Epithelial cell of proximal tubule (primary cell): Measurements from ENCODE around the gene PFDN5. TPM values are rescaled to one million over a fixed set of nuclear protein-coding genes. Genes with fewer than 3 reads are reported as not detected.
"Not testable (repeated sequence)": the region's sequence is repeated elsewhere in the genome, so short reads cannot be mapped to it uniquely, and the experiment has no call there.

Source experiments
- DNase-seq: peaks from one replicate; pipeline ENCODE4 v3.0.0-alpha.2; 2011; ENCODE audit warnings: low read depth
- H3K4me3 ChIP-seq: 2 replicates; pipeline ENCODE4 v1.5.1; 2011; ENCODE audit warnings: low read depth, mild to moderate bottlenecking, low read length
- total RNA-seq: library from RNA; depleted of rRNA; stranded (reverse); fragments of >200 nt; gene quantifications from 2 replicates; pipeline ENCODE4 v1.2.3, GENCODE V29; 2015
- TF ChIP-seq, protein P1 (sequence below): conservative IDR thresholded peaks from 2 replicates; pipeline ENCODE4 v1.5.1; 2012; ENCODE audit warnings: low read depth, mild to moderate bottlenecking, low read length

PFDN5 gene
- total RNA-seq, 1 donor from 2014 or later = 443 TPM

GRCh38 chr12:53328043-53328435 lies 32.7 kb downstream of the PFDN5 start:
- no peak for DNase-seq
- H3K4me3 ChIP-seq = no peak overlapping the region
- TF ChIP-seq, protein P1, sequence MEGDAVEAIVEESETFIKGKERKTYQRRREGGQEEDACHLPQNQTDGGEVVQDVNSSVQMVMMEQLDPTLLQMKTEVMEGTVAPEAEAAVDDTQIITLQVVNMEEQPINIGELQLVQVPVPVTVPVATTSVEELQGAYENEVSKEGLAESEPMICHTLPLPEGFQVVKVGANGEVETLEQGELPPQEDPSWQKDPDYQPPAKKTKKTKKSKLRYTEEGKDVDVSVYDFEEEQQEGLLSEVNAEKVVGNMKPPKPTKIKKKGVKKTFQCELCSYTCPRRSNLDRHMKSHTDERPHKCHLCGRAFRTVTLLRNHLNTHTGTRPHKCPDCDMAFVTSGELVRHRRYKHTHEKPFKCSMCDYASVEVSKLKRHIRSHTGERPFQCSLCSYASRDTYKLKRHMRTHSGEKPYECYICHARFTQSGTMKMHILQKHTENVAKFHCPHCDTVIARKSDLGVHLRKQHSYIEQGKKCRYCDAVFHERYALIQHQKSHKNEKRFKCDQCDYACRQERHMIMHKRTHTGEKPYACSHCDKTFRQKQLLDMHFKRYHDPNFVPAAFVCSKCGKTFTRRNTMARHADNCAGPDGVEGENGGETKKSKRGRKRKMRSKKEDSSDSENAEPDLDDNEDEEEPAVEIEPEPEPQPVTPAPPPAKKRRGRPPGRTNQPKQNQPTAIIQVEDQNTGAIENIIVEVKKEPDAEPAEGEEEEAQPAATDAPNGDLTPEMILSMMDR = no peak

DNA sequence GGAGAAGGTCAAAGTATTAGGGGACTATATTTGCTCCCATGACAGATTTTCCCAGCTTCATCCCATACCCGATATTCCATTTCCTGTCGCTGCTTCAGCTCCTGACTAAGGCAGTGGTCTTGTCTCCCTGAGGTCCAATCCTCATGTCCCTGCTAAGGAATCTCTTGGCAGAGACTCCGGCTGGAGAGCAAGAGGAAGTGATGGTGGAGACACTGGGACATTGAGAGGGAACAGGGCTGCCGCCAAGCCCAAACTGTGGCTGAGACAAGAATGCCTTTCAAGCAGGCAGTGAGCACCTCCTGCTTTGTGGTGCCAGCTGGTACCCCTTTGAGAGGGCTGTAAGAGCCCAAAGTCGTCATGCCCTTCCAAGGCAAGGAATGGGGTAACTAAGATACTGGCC lies 35.3 kb downstream of the PFDN5 start:
- no peak for DNase-seq
- no peak overlapping the region for H3K4me3 ChIP-seq
- TF ChIP-seq, protein P1 = no peak

DNA sequence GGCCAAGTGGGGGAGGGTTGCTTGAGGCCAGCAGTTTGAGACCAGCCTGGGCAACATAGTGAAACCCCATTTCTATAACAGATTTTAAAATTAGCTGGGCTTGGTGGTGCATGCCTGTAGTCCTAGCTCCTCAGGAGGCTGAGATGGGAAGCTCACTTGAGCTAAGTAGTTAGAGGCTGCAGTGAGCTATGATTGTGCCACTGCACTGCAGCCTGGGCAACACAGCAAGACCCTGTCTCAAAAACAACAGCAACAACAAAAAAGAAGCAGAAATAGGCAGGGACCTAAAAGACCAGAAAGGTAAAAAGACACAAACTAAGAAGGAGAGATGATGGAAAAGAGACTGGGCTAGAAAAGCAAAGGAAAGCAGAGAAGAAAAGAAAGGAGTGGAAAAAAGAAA lies 37.0 kb downstream of the PFDN5 start:
- H3K4me3 ChIP-seq, DNase-seq: not testable (repeated sequence)

GRCh38 chr12:53332744-53333143 lies 37.4 kb downstream of the PFDN5 start:
- TF ChIP-seq, protein P1 = no peak
- no peak for DNase-seq
- no peak overlapping the region for H3K4me3 ChIP-seq

DNA sequence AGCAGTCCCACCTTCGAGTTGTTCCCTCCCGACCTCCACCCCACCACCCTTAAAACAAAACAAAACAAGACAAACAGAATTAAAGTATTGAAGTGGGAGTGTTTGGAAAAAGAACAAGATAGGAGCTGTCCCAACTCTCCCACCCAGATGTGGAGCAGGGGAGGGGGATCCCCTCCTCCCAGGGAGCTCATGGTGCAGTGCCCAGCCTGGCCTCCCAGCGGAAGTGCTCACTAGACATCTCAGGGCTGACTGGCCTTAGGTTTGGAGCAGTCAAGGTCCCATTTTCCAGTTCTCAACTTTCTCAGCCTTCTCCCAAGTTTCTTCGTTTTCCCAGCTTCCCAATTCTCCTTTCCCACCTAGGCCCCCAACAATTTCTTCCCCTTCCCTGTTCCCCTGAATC lies 37.9 kb downstream of the PFDN5 start:
- no peak overlapping the region for H3K4me3 ChIP-seq
- TF ChIP-seq, protein P1 = no peak
- DNase-seq = no peak

- DNase-seq = no peak
- TF ChIP-seq, protein P1 = no peak
- H3K4me3 ChIP-seq = no peak overlapping the region
Measured at GRCh38 chr12:53333845-53334244, 38.5 kb downstream of the PFDN5 start.

GRCh38 chr12:53334822-53335221 lies 39.5 kb downstream of the PFDN5 start:
- TF ChIP-seq, protein P1 = no peak
- H3K4me3 ChIP-seq = no peak overlapping the region
- DNase-seq = no peak
